ENCODE results near the gene SPRED1.

DNA sequence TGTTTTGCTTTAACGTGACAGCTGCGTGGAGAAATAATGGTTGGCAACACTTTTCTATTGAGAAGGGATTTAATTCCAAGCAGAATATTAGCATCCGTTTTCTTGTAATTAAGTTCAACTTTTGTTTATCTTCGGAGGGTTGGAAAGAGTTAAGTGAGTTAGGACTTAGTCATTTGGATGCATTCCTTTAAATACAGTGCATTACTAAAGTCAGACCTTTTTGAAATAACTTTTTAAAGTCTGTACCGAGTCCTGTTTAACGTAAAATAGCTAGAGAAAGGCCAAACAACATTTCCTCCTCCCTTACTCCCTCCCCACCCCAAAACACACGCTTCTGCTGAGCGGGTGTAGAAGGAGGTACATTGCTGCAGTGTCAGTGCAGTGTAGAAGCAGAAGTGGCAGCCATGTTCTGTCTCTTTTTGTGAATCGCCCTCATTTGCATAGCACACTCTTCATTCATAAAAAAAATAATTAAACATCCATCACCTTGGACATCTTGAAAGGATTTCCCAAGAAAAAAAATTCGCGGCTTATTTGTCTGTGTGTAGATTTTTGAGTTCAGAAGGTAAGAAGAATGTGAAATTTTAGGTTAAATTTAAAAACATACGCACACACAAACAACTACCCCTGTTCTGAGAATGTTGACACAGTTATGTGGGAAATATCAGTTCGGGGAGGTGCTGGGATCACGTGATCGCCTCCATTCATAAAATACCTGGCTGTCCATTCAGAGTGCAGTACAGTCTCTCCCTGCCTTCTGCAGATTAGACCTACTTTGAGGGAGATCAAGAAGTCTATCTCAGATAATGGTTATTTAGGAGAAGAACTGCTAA is 1.6 kb downstream of the SPRED1 start:
- TF ChIP-seq, protein P1, sequence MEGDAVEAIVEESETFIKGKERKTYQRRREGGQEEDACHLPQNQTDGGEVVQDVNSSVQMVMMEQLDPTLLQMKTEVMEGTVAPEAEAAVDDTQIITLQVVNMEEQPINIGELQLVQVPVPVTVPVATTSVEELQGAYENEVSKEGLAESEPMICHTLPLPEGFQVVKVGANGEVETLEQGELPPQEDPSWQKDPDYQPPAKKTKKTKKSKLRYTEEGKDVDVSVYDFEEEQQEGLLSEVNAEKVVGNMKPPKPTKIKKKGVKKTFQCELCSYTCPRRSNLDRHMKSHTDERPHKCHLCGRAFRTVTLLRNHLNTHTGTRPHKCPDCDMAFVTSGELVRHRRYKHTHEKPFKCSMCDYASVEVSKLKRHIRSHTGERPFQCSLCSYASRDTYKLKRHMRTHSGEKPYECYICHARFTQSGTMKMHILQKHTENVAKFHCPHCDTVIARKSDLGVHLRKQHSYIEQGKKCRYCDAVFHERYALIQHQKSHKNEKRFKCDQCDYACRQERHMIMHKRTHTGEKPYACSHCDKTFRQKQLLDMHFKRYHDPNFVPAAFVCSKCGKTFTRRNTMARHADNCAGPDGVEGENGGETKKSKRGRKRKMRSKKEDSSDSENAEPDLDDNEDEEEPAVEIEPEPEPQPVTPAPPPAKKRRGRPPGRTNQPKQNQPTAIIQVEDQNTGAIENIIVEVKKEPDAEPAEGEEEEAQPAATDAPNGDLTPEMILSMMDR (conservative IDR thresholded peaks at IDR 0.05; ENCODE audit: low read depth in 2 of 2): no peak
- TF ChIP-seq POLR2AphosphoS5 (IDR thresholded peaks at IDR 0.05; ENCODE audit: low read depth) (no peak), STAT1 (IDR thresholded peaks at IDR 0.05; ENCODE audit: unreplicated experiment) (no peak), ZNF114 (CRISPR knock-in tag; IDR thresholded peaks at IDR 0.05) (no peak), EZH2phosphoT487 (IDR thresholded peaks at IDR 0.05; ENCODE audit: unreplicated experiment) (no peak), EZH2 (IDR thresholded peaks at IDR 0.05; ENCODE audit: low read depth, unreplicated experiment) (no peak), REST (IDR thresholded peaks at IDR 0.05; ENCODE audit: unreplicated experiment) (no peak), CREB1 (CRISPR knock-in tag; IDR thresholded peaks at IDR 0.05; ENCODE audit: low read depth) (no peak), NANOG (IDR thresholded peaks at IDR 0.05; ENCODE audit: borderline replicate concordance) (no peak)
- TF ChIP-seq, protein P2, sequence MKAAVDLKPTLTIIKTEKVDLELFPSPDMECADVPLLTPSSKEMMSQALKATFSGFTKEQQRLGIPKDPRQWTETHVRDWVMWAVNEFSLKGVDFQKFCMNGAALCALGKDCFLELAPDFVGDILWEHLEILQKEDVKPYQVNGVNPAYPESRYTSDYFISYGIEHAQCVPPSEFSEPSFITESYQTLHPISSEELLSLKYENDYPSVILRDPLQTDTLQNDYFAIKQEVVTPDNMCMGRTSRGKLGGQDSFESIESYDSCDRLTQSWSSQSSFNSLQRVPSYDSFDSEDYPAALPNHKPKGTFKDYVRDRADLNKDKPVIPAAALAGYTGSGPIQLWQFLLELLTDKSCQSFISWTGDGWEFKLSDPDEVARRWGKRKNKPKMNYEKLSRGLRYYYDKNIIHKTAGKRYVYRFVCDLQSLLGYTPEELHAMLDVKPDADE (IDR thresholded peaks at IDR 0.05): no peak

Measured in GM23338 (cell line).